ENCODE measurements around the gene RXRG. TPM values are rescaled to one million over a fixed set of nuclear protein-coding genes. Genes with fewer than 3 reads are reported as not detected.

The RXRG gene
- total and polyA plus RNA-seq, 2 donors (not counting 3 experiments of a cell fraction or from before 2014, with no cell fraction given), result not detected

DNA sequence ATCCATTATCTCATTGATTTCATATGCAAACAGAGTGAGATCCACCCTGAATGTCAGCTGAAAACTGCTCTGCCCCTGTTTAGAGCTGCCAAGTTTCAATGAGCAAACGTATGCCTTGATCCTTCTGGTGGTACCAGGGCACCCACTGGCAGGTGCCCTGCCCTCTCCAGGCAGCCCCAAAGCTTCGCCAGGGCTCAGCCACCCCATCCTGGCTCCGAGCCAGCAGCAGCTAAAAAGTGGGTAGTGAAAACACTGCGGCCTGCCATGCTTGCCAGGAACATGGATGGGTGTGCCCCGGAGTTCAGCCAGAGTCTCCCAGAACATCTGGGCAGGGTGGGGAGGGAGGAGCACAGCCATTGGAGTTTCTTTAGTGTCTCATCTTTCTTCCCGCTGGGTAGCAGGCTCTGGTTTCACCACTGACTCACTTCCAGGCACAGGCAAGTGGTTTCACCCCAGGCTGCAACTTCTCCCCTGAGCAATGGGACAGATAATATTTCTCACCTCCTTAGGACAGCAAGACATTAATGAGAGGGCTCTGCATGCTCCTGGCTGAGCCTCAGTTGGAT lies 80.3 kb downstream of the RXRG start:
- Histone ChIP-seq H3K4me1 (ENCODE audit: control insufficient read depth, extremely low read depth, insufficient read depth, low read length) (no peaks in the 10 kb centered on the region), H3K4me2 (ENCODE audit: insufficient read depth, low read length) (no peak overlapping the region), H3K9me1 (replicated peaks; ENCODE audit: control insufficient read depth, extremely low read depth, insufficient read depth, low read length) (no peaks in the 10 kb centered on the region), H2AFZ (ENCODE audit: low read depth, low read length) (no peak overlapping the region), H3K79me2 (ENCODE audit: control insufficient read depth, insufficient read depth, low read length) (no peaks in the 10 kb centered on the region), H3K36me3 (ENCODE audit: control insufficient read depth in 2 of 2, extremely low read depth in 1 of 2, insufficient read depth in 2 of 2, low read length in 2 of 2) (no peaks in the 10 kb centered on the region), H3K9me3 (replicated peaks; ENCODE audit: control insufficient read depth, insufficient read depth, low read length) (no peaks in the 10 kb centered on the region), H3K27me3 (ENCODE audit: control insufficient read depth in 2 of 2, insufficient read depth in 2 of 2, low read length in 2 of 2) (peaks cover 7 to 10% of the 10 kb centered on the region in 2 experiments), H4K20me1 (replicated peaks; ENCODE audit: control insufficient read depth, extremely low read depth, insufficient read depth, low read length) (no peaks in the 10 kb centered on the region), H3K4me3 (replicated peaks in 1 of 3; ENCODE audit: insufficient read depth in 1 of 3, low read depth in 1 of 3, low read length in 3 of 3) (no peak overlapping the region), H3K9ac (replicated peaks; ENCODE audit: extremely low read depth, insufficient read depth, low read length) (no peak overlapping the region), H3K27ac (ENCODE audit: insufficient read depth, low read depth, low read length) (no peak overlapping the region)
- dilution Hi-C loops (cut with MboI; ENCODE audit: extremely low pct_ligation_motif_present, low sequenced_read_pairs) (no loop called here), intact Hi-C loops (cut with micrococcal nuclease) (loop anchor here (5.0 kb wide), 1 partner anchor 237 kb away; no protein-coding TSS in a partner anchor)
- DNase-seq (ENCODE audit: low read depth, low spot score) (no peak), FAIRE-seq (no peak)
- BruUV-seq (replicated peaks), result no TSS peak
- TF ChIP-seq POLR2AphosphoS5 (IDR thresholded peaks at IDR 0.05; ENCODE audit: insufficient read depth, low read depth, low read length), result no peak
- no peak for TF ChIP-seq MYC (IDR thresholded peaks at IDR 0.05; ENCODE audit: low read depth, low read length)
- TF ChIP-seq, protein P1, sequence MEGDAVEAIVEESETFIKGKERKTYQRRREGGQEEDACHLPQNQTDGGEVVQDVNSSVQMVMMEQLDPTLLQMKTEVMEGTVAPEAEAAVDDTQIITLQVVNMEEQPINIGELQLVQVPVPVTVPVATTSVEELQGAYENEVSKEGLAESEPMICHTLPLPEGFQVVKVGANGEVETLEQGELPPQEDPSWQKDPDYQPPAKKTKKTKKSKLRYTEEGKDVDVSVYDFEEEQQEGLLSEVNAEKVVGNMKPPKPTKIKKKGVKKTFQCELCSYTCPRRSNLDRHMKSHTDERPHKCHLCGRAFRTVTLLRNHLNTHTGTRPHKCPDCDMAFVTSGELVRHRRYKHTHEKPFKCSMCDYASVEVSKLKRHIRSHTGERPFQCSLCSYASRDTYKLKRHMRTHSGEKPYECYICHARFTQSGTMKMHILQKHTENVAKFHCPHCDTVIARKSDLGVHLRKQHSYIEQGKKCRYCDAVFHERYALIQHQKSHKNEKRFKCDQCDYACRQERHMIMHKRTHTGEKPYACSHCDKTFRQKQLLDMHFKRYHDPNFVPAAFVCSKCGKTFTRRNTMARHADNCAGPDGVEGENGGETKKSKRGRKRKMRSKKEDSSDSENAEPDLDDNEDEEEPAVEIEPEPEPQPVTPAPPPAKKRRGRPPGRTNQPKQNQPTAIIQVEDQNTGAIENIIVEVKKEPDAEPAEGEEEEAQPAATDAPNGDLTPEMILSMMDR (IDR thresholded peaks at IDR 0.05; ENCODE audit: extremely low read depth in 1 of 2, insufficient read depth in 1 of 2, low read depth in 1 of 2, low read length in 2 of 2), result no peak
- TF ChIP-seq, protein P2, sequence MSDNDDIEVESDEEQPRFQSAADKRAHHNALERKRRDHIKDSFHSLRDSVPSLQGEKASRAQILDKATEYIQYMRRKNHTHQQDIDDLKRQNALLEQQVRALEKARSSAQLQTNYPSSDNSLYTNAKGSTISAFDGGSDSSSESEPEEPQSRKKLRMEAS (IDR thresholded peaks at IDR 0.05; ENCODE audit: insufficient read depth, insufficient read length), result no peak
- TF ChIP-seq FOS (IDR thresholded peaks at IDR 0.05; ENCODE audit: borderline replicate concordance, insufficient read depth, low read length), result no peak
- TF ChIP-seq GATA2 (IDR thresholded peaks at IDR 0.05; ENCODE audit: insufficient read depth, insufficient read length, low read depth, low read length), result no peak
- TF ChIP-seq POLR2A (IDR thresholded peaks at IDR 0.05; ENCODE audit: low read depth, low read length), result no peak
- no peak for TF ChIP-seq EZH2 (IDR thresholded peaks at IDR 0.05; ENCODE audit: borderline replicate concordance, low read depth, low read length, severe bottlenecking)
- TF ChIP-seq JUN (IDR thresholded peaks at IDR 0.05; ENCODE audit: borderline replicate concordance, insufficient read depth, insufficient read length, low read depth), result no peak
- CTCF ChIA-PET, result interaction anchor here (0.8 kb wide), 1 partner anchor 10 kb away, joined by 3 read pairs; no protein-coding TSS in a partner anchor
- POLR2A ChIA-PET, result no interaction called here

Data from endothelial cell of umbilical vein (primary cell).